ENCODE data around the gene TAF4.

- TF ChIP-seq, protein P1, sequence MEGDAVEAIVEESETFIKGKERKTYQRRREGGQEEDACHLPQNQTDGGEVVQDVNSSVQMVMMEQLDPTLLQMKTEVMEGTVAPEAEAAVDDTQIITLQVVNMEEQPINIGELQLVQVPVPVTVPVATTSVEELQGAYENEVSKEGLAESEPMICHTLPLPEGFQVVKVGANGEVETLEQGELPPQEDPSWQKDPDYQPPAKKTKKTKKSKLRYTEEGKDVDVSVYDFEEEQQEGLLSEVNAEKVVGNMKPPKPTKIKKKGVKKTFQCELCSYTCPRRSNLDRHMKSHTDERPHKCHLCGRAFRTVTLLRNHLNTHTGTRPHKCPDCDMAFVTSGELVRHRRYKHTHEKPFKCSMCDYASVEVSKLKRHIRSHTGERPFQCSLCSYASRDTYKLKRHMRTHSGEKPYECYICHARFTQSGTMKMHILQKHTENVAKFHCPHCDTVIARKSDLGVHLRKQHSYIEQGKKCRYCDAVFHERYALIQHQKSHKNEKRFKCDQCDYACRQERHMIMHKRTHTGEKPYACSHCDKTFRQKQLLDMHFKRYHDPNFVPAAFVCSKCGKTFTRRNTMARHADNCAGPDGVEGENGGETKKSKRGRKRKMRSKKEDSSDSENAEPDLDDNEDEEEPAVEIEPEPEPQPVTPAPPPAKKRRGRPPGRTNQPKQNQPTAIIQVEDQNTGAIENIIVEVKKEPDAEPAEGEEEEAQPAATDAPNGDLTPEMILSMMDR (IDR thresholded peaks at IDR 0.05), result no peak
- no peak for TF ChIP-seq POLR2A (IDR thresholded peaks at IDR 0.05; ENCODE audit: low read depth)
Measured at GRCh38 chr20:62009869-62010445, 55.7 kb downstream of the TAF4 start.
